Stimulated activated CD4-positive, alpha-beta T cell treated with anti-CD3 and anti-CD28 coated beads, Interleukin-15, amount 100 ng/mL, for 1 hour (primary cell): ENCODE measurements around the gene ERMN.
"Not testable (repeated sequence)": the region's sequence is repeated elsewhere in the genome, so short reads cannot be mapped to it uniquely, and the experiment has no call there.

Source experiments
- DNase-seq, 2 donors: peaks; one replicate each; pipeline ENCODE4 v3.0.0-alpha.2; 2020; ENCODE audit warnings: low read depth in 1 of 2, low spot score in 1 of 2

The ERMN gene

DNA sequence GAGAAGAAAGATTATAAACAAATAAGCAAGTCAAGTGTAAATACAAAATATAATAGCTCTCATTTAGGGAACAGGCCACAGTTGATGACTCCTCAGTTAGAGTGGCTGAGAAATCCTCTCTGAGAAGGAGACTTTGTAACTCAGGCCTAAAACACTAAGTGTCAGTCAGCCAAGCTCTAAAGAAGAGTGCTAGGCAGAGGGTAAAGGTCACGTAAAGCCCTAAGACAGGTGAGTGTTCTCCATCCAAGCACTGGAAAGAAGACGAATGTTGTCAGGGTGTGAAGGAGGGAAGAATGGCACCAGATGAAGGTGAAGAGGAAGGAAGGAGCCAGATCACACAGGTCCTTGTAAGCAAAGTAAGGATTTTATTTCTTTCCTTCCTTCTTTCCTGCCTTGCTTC, 24.3 kb downstream of the ERMN start:
- no peak for DNase-seq

DNA sequence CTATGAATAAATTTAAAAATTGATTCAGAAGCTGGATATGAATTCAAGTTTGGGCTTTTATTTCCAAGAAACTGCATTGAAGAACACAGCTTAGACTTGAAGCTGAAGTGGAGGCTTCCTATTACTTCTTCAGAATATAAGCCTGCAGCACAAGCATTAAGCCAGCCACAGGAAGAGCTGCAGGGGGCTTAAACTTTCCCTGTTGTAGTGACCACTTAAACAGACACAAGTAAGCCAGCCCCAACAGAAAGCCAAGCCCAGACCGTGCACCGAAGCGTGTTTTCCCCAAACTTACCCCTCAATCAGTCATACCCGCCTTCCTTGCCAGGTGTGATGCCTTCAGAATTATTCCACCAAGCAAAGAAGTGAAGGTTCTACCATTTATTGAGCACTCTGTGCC, 28.7 kb downstream of the ERMN start:
- no peak for DNase-seq

DNA sequence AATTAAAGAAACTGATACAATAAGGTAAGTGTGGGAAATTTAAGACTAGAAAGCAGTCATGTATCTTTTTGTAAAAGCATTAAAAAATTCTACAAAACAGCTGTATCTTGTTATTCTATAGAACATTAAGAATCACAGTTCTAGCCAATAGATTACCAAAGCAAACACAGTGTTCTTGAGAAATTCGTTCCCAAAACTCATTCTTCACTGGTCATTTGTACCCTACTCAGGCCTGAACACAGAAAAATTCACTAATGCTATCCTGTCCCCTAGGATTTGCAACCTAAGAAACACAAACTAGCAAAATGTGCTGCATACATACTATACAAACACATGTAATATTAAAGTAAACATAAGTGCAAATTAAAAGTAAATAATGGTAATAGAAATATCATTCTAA, 29.1 kb downstream of the ERMN start:
- DNase-seq = no peak

DNA sequence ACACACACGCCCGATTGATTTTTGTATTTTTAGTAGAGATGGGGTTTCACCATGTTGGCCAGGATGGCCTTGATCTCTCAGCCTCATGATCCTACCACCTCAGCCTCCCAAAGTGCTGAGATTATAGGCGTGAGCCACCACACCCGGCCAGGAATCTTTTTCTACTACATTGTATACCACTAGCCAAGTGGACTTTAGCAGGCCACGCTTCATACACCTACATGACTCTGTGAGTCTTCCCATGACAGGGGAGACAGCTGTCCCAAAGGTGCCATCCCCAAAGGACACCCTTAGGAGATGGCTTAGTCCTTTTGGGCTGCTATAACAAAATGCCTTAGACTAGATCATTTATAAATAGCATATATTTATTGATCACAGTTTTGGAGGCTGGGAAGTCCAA, 32.8 kb downstream of the ERMN start:
- DNase-seq = no peak

DNA sequence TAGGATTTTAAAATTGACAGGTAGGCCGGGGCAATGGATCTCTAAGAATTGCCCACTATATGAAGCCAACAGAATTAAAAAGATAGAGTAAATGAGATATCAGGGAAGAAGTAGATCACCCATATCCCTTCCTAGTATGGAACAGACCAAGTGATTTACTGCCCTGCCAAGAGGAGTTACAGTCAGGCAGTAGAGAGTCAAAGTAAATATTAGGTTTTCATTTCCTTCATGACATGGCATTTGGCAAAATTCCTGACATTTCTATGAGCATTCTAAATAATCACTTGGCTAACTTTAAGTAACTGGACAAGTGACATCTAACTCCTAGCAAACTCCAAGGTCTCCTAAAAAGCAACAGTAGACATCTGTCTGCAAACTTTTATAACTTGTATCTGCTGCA, 34.6 kb downstream of the ERMN start:
- DNase-seq = no peak

DNA sequence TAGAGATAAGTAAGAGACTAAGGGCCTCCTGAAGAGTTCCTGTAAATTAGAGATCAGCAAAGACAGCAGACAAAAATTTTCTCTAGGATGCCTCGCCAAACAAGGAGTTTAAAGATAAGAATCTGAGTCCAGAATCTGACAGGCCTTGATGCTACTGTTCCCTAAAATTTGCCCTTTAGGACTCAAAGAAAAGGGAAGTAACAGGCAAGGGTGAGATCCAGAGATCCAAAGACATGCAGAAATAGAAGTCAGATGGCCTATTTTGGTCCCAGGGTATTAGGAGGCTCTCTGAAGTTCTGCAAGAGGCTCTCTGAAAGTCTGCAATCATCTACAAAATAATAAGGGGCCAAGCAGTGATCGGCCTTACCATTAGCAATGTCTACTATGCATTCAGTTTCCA, 35.1 kb downstream of the ERMN start:
- DNase-seq = no peak

DNA sequence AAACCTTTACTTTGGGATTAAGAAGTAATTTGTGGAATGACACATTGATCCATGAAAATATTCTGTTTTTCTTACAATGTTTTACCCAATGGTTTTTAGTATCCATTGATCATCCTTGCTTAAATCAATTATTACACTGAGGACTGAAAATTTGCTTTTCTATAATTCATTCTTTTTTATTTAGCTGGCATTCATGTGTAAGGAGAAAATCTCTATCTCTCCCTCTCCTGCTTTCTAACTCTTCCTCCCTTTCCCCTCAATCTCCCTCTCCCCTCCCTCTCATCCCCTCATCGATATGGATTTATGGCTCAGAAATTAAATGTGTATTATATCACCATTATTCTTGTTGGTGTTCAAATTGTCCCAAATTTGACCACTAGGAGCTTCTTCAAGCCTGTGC, 38.5 kb downstream of the ERMN start:
- DNase-seq = no peak

DNA sequence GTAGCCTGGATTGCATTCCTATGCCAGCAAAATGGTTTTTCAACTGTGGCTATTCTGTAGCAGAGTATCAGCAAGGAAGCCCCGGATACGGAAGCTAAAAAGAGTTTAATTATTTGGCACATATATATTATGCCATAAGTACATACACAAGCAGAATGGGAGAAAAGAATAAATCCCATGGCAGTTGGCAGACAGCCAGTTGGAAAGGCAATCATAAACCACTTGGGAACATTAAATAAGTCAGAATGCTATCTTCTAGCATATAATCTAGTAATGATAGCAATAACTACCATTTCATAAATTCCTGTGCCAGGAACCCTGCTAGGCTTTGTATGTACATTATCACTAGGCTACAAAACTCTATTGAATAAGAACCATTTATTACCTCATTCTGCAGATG, 42.2 kb downstream of the ERMN start:
- no peak for DNase-seq

DNA sequence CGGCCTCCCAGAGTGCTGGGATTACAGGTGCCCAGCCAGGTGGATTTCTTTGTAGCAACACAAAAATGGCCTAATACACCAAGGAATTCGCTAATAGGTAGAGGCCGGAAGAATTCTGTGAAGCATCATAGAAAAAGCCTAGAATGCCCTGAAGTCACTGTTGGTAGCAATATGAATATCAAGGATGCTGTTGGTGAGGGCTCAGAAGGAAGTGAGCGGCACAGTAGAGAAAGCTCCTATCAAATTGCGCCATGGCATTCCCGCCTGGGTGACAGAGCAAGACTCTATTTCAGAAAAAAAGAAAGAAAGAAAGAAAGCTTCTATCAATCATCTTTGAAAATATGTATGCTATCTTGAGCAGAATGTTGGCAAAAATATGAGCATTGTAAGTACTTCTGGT, 44.3 kb downstream of the ERMN start:
- DNase-seq = no peak

DNA sequence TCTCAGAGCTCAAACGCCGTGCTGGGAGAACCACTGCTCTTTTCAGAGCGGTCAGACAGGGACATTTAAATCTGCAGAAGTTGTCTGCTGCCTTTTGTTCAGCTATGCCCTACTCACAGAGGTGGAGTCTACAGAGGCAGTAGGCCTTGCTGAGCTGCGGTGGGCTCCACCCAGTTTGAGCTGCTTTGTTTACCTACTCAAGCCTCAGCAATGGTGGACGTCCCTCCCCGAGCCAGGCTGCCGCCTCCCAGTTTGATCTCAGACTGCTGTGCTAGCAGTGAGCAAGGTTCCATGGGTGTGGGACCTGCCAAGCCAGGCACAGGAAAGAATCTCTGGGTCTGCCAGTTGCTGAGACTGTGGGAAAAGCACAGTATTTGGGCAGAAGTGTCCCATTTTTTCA, 46.3 kb downstream of the ERMN start:
- DNase-seq = not testable (repeated sequence)

DNA sequence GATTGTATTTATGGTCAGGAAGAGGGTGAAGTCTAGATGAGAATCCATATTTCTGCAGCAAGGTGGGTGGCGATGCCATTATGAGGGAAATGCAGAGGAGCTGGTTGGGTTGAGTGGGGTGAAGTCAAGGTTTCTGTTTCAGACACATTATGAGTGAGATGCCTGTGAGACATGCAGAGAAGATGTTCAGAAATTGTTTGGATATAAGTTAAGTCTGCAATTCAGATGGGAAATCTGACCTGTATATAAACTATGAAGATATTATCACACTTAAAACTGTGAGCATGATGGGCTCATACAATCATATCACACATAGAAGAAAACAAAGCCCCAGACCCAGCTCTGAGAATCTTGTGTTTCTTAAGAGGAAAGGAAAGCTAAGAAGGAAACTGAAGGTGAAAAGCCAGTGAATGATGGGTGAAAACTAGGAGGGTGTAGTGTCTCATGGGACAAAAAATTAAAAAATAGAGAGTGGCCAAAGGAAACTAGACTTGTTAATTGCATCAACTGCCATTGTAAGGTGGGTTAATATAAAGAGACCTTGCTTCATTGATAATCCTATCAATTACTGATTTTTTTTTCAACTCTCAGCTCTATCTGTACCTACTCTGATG, 53.9 kb downstream of the ERMN start:
- no peak for DNase-seq

DNA sequence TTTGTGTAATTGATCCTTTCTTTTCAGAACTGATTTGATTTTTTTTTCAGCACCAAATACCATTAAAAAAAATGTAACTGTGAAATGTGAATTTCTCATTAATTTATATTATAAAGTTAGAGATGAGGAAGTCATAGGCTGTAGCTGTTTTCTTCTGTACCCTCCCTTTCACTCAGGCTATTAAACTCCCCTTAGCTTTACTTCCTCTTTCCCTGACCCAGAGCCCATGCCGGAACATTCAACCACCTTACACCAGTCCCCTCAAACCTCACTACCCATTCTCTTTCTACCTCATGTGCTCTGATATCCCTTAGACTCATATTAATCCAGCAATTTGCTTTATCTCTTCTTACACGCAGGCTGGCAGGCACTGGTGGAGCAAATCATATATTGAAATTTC, 55.7 kb downstream of the ERMN start:
- no peak for DNase-seq

DNA sequence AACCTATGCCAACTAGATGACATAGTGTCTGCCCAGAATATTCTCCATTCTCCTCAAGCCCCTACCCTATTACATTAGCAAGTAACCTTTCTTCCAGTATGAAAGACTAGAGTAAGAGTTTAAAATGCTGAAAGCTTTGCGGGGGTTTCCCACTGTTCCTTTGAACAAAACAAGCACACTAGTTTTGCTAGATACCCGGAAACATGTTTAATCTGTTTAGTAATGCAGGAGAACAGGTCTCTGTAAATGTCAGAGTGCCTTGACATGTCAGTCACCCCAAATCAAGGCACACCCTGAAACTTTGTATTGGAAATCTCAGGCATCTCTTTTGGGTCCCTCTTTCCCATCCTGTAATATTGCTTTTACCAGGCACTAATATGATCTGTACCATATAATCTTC, 56.6 kb downstream of the ERMN start:
- no peak for DNase-seq
